D721Med (cell line): ENCODE results near the gene HS3ST6.
A peak's percentile ranks its signal among the peaks of the same experiment; 100 is the strongest.
"Not testable (repeated sequence)": the region's sequence is repeated elsewhere in the genome, so short reads cannot be mapped to it uniquely, and the experiment has no call there.

Experiments
- DNase-seq: peaks from one replicate; pipeline ENCODE4 v3.0.0; 2011; ENCODE audit warnings: low spot score; ENCODE audit not compliant: insufficient read length
- FAIRE-seq: peaks from 2 replicates; lab custom pipeline; 2011; peaks lifted over from hg19 to GRCh38; lab: Jason Lieb, UNC
- CTCF ChIP-seq: IDR thresholded peaks from 2 replicates; pipeline ENCODE4 v1.5.1; 2012; ENCODE audit warnings: mild to moderate bottlenecking, control low read depth; ENCODE audit not compliant: insufficient read depth; ENCODE audit errors: missing control alignments

Gene HS3ST6

GRCh38 chr16:1942810-1943726, 24.9 kb upstream of the HS3ST6 start, which contains the start of gene MSRB1:
Gene MSRB1, minus strand, starts transcription at chr16:1943199. Its CDS starts 43 bp downstream, at chr16:1943156.
- FAIRE-seq (no peak), DNase-seq (peak; percentile 99)
- TF ChIP-seq CTCF = no peak

- no peak for TF ChIP-seq CTCF
- DNase-seq (no peak), FAIRE-seq (no peak)
Observed at GRCh38 chr16:1942047-1942809, 24.0 kb upstream of the HS3ST6 start.

- FAIRE-seq (no peak), DNase-seq (no peak)
- TF ChIP-seq CTCF = peak; percentile 11
Observed at GRCh38 chr16:1941162-1942046, 23.2 kb upstream of the HS3ST6 start.

- DNase-seq (no peak), FAIRE-seq (no peak)
- no peak for TF ChIP-seq CTCF
Observed at GRCh38 chr16:1940273-1941161, 22.3 kb upstream of the HS3ST6 start.

- not testable (repeated sequence) for FAIRE-seq
Observed at GRCh38 chr16:1939833-1940232, 21.6 kb upstream of the HS3ST6 start.

GRCh38 chr16:1938910-1939309, 20.7 kb upstream of the HS3ST6 start:
- DNase-seq = no peak
- no peak for TF ChIP-seq CTCF
- FAIRE-seq = no peak

More at GRCh38 chr16:1939833-1940232, 21.6 kb upstream of the HS3ST6 start:
- DNase-seq = not testable (repeated sequence)
